Stimulated activated memory B cell treated with anti-CD40 and anti-IgM and Interleukin-4, amounts not matched to agents 10 μg/mL and 1 μg/mL and 100 μg/mL, for 72 hours (primary cell): ENCODE data around the gene CTRB1.

Source experiments
- ATAC-seq: fragments of 150-1000 bp; cut with Tn5 transposase; 2 replicates; pipeline ENCODE4 v1.10.0; 2021
- H3K27ac Mint-ChIP-seq: one replicate; pipeline ENCODE4 v1.8.0; 2022; ENCODE audit warnings: mild to moderate bottlenecking, mixed read lengths
- H3K27me3 Mint-ChIP-seq: one replicate; pipeline ENCODE4 v1.8.0; 2022; ENCODE audit warnings: mixed read lengths
- H3K36me3 Mint-ChIP-seq: one replicate; pipeline ENCODE4 v1.8.0; 2022; ENCODE audit warnings: mixed read lengths
- H3K4me1 Mint-ChIP-seq: one replicate; pipeline ENCODE4 v1.8.0; 2022; ENCODE audit warnings: mixed read lengths
- H3K4me3 Mint-ChIP-seq: one replicate; pipeline ENCODE4 v1.8.0; 2022; ENCODE audit warnings: mild to moderate bottlenecking, moderate library complexity, mixed read lengths
- H3K9me3 Mint-ChIP-seq: one replicate; pipeline ENCODE4 v1.8.0; 2022; ENCODE audit warnings: mixed read lengths

Gene CTRB1

DNA sequence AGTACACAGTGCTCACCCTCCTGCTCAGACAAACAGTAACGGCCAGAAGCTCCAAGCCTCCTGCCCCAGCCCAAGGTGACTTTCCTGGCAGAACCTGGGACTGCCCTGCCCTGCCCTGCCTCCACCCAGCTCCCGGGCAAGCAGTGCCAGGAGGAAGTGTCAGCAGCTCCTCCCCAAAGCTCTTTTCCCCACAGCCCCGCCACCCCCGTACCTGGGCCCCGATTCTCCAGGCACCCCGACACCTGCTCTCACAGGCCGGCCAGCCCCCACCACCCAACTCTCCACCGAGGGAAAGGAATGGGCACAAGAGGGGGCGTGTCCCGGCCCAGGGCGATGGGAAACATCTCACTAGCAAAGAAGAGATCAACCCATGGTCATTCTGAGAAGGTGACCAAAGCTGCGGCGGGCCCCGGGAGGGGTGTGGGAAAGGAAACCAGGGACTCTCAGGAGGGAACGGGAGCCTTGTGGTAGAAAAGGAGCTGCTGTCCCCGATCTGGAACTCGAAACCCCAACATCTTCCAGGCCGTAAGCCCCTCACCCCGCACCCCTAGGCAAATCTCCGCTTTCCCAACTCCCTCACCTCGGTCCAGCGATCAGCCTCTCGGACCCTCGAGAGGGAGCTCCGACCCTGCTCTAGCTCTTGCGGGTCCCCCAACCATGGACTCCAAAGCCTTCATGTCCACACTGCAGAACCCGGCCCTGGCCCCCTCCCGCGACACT, 31.5 kb downstream of the CTRB1 start:
- H3K4me3 Mint-ChIP-seq: peak overlapping the region; percentile 32
- no peak for ATAC-seq
- H3K36me3 Mint-ChIP-seq: no peaks in the 10 kb centered on the region
- H3K9me3 Mint-ChIP-seq: no peaks in the 10 kb centered on the region
- H3K27ac Mint-ChIP-seq: no peak overlapping the region
- H3K27me3 Mint-ChIP-seq: peaks cover 96% of the 10 kb centered on the region
- peaks cover 23% of the 10 kb centered on the region for H3K4me1 Mint-ChIP-seq

DNA sequence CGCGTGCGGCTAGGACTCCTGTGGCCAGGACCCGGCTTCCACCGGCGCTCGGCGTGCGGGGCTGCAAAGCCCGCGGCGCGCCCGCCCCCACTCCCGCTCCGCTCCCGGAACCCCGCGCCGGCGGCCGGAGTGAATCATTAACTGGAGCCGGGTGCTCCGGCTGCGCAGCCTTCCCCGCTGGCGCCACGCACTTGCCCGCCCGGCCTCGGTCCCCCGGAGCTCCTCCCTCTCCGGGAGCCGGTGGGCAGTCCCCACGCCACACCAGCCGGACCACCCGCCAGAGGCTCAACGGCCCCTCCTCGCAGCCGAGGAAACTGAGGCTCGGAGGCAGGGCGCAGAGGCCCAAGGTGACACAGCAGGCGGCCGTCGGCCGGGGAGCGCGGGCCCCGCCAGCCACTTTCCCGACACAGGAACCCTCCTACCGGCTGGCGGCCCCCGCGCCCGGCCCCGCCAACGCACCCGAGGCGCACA, 32.1 kb downstream of the CTRB1 start:
- H3K9me3 Mint-ChIP-seq: no peaks in the 10 kb centered on the region
- H3K27ac Mint-ChIP-seq: no peak overlapping the region
- ATAC-seq: no peak
- H3K27me3 Mint-ChIP-seq: peaks cover 96% of the 10 kb centered on the region
- no peaks in the 10 kb centered on the region for H3K36me3 Mint-ChIP-seq
- no peak overlapping the region for H3K4me3 Mint-ChIP-seq
- peaks cover 23% of the 10 kb centered on the region for H3K4me1 Mint-ChIP-seq

DNA sequence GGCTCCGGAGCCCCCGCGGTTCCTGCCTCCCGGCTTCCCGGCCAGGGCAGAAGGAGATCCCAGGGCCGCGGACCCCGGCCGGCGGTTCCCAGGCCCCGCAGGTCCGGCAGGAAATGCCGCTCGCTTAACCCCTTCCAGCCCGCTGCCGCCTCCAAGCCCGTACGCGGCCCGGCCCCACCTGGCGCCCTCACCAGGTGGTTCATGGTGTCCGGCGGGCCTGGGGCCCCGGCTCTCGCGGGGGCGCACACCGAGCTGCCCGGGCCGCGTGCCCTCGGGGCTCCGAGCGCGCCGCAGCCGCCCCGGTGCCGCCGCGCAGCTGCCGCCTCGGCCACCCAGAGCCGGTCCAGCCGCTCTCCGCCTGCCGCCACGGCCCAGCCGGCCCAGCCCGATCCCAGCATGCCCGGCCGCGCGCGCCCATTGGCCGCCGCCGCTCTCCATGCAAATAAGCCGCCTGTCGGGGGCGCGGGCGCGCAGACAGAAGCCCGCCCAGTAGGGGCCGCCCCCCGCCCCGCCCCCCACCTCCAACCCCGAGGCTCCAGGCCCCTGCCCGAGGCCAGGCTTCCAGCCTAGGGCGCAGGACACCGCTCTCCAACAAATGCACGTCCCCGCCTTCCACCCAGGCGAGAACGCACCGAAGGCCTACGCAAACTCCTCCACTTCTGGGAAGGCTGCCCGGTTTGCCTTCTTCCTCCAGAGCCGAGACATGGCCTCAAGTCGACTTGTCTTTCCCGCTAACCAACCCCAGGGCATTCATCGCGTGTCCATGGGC, 32.7 kb downstream of the CTRB1 start, which contains the start of gene BCAR1:
Gene BCAR1, minus strand, starts transcription at position 345 of the 769 bp plus-strand sequence. Its CDS starts 142 bp downstream, at position 203.
- H3K9me3 Mint-ChIP-seq: no peaks in the 10 kb centered on the region
- H3K27me3 Mint-ChIP-seq: peaks cover 95% of the 10 kb centered on the region
- peaks cover 23% of the 10 kb centered on the region for H3K4me1 Mint-ChIP-seq
- peak within 1 kb of the TSS; percentile 76 for H3K4me3 Mint-ChIP-seq
- H3K36me3 Mint-ChIP-seq: no peaks in the 10 kb centered on the region
- no peak within 1 kb of the TSS for H3K27ac Mint-ChIP-seq
- peak; percentile 5 for ATAC-seq

DNA sequence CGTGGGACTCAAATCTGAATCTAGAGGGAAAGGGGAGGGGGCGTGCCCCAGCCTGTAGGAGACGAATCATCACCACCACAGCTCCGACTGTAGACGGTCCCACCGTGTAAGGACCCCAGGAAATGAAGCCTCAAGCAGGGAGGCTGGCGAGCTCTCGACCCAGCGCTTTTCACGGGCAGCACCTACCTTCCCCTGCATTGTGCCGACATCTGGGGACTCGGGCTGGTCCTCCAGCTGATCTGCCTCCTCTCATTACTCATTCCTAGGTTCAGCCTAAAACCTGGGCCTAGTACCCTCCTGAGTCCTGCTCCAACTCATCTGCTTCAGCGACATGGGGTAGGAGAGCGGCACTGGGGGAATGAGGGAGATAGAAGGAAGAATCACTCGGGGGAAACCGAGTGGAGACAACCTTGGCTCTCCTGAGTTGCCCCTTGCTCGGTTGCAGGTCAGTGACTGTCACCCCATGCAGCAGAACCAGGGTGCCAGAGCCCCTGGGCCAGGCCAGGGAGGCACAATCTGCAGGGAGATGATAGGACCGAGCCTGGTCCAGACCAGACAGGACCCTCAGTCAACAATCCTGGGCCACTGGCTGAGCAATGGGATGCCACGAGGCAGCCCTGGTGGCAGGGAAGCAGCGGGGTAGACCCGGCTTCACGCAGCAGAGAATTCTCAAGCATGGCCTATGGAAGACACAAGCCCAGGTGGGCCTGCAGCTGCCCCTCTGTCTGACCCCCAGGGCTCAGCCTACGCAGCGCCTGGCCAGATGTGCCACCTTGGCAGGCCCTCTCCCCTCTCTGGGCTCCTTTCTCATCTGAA, 33.5 kb downstream of the CTRB1 start:
- no peak for ATAC-seq
- Mint-ChIP-seq H3K9me3 (no peaks in the 10 kb centered on the region), H3K4me3 (peak overlapping the region; percentile 76), H3K4me1 (peaks cover 23% of the 10 kb centered on the region), H3K27me3 (peaks cover 95% of the 10 kb centered on the region), H3K27ac (no peak overlapping the region), H3K36me3 (no peaks in the 10 kb centered on the region)

DNA sequence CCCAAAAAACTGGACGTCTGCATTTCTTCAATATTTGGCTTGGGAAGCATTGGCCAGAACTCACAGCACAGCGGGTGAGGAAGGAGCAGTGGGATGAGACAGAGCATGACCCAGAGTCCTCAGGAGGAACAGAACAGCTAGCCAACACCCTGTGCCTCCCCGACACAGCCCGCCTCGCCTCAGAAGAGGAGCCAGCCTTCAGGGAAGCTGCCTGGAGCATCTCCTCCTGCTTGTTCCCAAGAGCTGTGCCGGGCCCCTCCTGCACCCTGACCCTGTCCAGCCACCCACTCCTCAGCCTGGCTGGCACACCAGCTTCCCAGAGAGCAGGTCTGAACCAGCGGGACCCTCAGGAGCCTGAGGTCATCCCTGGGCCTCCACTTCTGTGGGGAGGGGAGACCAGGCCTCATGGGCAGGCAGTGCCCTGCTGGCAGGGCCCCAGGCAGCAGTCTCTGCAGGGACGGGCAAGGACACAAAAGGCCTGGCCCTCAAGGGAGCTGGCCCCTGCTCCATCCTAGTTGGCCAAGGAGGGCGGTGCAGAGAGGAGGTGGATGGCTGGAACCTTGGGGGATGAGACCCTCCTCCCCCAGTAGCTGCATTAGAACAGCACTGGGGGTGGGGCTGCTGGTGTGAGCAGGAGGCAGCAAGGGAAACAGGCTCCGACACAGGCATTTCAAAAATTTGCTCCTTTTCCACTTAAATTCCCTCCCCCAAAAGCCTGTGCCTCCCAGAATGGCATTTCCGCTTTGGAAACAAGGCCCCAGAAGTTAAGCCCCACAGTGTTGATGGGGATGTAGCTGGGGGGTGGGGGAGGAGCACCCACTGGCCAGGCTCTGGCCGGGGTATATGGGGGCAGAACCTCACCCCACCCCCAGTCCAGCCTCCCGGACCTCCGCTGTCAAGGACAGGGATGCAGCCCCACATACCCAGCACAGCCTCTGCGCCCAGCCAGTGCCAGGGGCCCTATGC, 34.4 kb downstream of the CTRB1 start:
- H3K27ac Mint-ChIP-seq: no peak overlapping the region
- peaks cover 23% of the 10 kb centered on the region for H3K4me1 Mint-ChIP-seq
- no peak for ATAC-seq
- H3K4me3 Mint-ChIP-seq: no peak overlapping the region
- H3K27me3 Mint-ChIP-seq: peaks cover 95% of the 10 kb centered on the region
- no peaks in the 10 kb centered on the region for H3K36me3 Mint-ChIP-seq
- no peaks in the 10 kb centered on the region for H3K9me3 Mint-ChIP-seq

DNA sequence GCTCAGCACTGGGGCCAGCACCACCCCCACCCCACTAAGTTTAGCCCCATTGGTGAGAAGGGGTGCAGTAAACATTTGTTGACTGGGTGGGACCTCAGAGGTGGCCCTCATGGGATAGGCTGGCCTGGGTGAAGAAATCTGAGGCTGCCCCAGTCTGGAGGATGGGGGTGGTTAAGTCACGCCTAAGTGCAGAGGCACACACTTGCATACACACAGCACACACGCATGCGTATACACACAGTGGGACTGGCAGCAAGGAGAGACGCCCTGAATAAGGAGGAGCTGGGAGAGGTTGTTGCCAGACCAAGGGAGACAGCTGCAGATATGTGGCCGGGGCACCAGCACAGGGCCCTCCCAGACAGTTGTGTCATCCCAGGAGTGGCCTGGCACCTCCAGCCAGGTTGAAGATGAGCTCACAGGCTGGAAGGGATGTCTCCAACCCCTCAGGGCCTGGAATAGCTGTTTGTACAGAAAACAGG, 35.6 kb downstream of the CTRB1 start:
- H3K9me3 Mint-ChIP-seq: no peaks in the 10 kb centered on the region
- peaks cover 95% of the 10 kb centered on the region for H3K27me3 Mint-ChIP-seq
- no peak overlapping the region for H3K27ac Mint-ChIP-seq
- H3K4me3 Mint-ChIP-seq: no peak overlapping the region
- no peaks in the 10 kb centered on the region for H3K36me3 Mint-ChIP-seq
- H3K4me1 Mint-ChIP-seq: peaks cover 17% of the 10 kb centered on the region
- ATAC-seq: no peak

DNA sequence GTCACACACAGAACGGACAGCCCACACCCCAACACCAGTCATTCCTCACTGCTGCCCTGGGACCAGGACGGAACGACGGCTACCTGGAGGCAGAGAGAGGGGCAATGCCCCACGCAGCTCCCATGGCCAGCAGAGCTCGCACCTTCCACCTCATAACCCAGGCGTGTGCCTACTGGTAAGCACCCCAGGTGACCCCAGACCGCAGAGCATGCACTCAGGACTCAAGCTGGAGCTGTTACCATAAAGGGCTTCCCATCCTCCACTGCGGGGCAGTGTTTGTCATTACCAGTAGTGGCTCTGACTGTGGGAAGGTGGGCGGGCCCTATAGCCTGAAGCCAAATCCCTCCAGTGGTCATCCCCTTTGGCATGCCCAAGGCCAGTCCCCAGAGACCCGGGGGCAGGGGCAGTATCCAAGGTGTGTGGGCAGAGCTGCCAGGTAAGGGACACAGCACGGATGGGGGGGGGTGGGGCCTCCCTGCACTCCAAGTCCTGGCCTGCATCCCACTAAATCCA, 37.3 kb downstream of the CTRB1 start:
- Mint-ChIP-seq H3K36me3 (no peaks in the 10 kb centered on the region), H3K27ac (no peak overlapping the region), H3K4me3 (no peak overlapping the region), H3K9me3 (no peaks in the 10 kb centered on the region), H3K4me1 (peaks cover 8% of the 10 kb centered on the region), H3K27me3 (peaks cover 88% of the 10 kb centered on the region)
- ATAC-seq: no peak

DNA sequence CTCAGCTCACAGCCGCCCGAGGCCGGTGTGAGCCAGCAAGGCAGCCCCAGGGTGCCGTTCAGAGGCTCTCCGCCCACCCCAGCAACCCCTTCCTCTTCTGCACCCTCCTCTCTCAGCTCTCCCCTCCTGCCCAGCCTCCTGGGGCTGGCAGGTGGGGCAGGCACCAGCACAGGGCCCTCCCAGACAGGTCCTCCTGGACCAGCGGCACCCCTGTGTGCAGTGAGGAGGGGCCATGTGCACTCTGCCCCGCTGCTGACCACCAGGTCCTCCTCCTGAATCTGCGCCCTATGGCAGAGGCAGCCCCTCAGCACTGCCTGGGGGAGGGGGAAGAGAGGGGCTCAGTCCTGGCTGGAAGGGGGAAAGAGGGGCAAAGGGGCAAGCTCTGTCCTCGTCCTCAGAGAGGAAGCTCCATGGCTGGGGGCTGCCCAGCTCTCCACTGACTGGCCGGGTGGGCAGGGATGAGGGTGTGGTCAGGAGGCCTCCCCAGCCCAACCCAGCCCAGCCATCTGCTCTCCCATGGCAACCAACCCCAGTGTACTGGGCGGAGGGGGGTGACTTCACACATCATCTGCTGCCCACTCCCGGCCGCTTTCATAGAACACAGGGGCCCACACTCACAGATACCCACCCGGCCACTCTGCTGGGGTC, 38.0 kb downstream of the CTRB1 start:
- Mint-ChIP-seq H3K36me3 (no peaks in the 10 kb centered on the region), H3K9me3 (no peaks in the 10 kb centered on the region), H3K27me3 (peaks cover 91% of the 10 kb centered on the region), H3K27ac (no peak overlapping the region), H3K4me3 (no peak overlapping the region), H3K4me1 (peaks cover 5% of the 10 kb centered on the region)
- no peak for ATAC-seq

DNA sequence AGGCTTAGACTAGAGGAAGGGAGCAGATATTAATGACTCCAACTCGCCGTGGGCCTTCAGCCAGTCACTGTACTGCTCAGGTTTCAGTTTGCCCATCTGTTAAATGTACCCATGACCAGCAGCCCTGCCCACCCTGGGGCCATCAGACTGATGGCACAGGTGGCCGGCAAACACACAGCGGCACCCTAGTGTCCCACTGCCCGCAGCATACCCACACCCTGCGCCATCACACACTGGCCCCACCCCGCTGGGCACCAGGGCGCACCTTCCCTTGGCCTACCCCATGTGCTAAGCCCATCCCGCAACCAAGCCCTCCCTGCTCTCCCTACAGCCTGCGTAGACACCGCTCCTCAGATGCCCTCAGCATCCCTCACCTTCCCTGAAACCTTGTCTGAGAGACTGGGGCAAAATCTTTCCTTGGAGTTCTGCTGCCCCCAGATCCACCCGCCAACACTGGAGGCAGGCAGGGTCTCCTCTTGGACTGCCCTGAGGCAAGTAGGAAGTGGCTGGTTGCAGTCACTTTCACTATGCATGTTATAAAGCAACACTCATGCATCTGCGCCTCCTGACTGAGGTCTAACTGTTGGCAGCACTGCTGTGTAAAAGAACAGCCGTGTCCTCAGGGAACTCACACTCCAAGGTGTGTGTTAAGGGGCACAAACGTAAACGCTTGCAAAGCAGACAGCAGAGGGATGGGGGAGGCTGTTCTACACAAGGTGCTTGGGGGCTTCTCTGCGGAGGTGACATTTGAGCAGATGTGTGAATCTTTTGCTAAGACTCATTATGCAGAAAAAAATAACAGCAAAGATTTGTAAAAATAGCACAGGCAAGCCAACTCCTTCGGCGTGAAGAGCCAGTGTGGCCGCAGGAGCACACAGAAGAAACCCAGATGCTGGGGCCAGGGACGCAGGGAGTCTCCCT, 39.4 kb downstream of the CTRB1 start:
- no peak overlapping the region for H3K27ac Mint-ChIP-seq
- ATAC-seq: no peak
- no peaks in the 10 kb centered on the region for H3K9me3 Mint-ChIP-seq
- no peaks in the 10 kb centered on the region for H3K36me3 Mint-ChIP-seq
- no peaks in the 10 kb centered on the region for H3K4me1 Mint-ChIP-seq
- no peak overlapping the region for H3K4me3 Mint-ChIP-seq
- H3K27me3 Mint-ChIP-seq: peaks cover 91% of the 10 kb centered on the region

DNA sequence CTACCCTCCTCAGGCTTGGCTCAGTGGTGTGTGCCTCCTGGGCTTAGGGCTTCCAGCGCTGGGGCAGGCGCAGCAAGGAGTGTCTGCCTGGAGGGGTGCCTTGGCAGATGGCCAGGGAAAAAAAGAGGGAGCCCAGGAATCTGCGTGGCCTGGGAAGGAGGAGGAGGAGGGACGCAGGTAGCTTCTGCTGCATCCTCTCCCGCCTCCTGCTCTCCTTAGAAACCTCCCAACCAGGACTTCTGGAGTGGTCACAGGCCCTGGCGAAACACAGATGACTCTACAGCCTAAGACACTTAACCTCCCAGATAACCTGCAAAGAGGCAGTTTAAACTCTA, 40.0 kb downstream of the CTRB1 start:
- Mint-ChIP-seq H3K27ac (no peak overlapping the region), H3K4me3 (no peak overlapping the region), H3K27me3 (peaks cover 91% of the 10 kb centered on the region), H3K4me1 (peaks cover 3% of the 10 kb centered on the region), H3K9me3 (no peaks in the 10 kb centered on the region), H3K36me3 (no peaks in the 10 kb centered on the region)
- no peak for ATAC-seq

DNA sequence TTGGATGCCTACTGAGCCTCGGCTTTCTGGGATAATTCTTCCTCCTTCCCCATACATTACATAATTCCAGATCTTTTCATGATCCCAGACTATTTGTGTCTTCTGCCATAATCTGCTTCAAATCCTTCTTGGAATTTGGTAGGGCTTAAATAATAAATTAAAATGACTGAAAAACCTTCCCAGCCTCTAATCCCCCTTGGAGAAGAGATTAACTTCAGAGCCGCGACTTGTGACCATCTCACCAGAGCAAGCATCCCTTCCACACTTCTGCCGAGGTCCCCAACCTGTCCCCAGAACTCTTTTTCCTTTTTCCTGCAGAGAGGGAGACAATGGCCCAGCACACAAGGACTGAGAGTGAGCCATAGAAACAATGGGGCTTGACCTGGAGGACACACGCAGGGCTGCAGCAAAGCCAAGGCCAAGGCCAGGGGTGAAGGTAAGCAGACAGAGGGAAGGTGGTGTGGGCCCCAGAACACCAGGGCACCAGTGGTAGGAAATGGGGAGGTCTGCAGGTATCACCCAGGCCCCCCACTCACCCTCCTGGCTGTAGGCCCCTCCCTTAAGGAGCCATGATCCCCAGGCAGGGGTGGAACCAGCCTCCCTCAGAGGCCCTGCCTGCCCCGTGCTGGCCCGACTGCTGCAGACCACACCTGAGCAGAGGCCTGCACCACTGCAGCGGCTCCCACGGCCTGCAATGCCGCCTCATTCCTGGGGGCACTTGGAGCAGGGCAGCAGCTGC, 42.2 kb downstream of the CTRB1 start:
- no peak overlapping the region for H3K27ac Mint-ChIP-seq
- H3K27me3 Mint-ChIP-seq: peaks cover 86% of the 10 kb centered on the region
- H3K36me3 Mint-ChIP-seq: no peaks in the 10 kb centered on the region
- no peak overlapping the region for H3K4me3 Mint-ChIP-seq
- H3K9me3 Mint-ChIP-seq: no peaks in the 10 kb centered on the region
- peaks cover 17% of the 10 kb centered on the region for H3K4me1 Mint-ChIP-seq
- no peak for ATAC-seq

DNA sequence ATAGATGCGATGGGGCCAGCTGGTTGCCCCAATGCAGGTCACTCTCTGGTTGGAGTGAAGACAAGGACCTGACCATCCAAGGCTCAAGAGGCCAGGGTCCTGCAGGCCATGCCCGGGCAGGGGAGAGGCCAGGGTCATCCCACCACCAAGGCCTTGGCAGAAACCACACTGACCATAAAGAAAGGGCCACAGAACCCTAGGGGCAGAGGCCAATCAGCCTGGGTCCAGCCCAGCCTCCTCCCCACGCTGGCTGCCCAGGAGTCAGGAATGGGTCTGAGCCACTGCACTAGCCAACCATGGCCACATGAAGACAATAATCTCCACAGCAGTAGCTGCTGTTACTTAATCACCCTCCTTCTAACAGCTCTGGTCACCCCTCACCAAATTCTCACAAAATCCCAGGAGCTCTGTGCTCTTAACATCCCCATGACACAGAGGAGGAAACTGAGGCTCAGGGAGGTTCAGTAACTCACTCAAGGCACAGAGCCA, 42.8 kb downstream of the CTRB1 start:
- no peak for ATAC-seq
- Mint-ChIP-seq H3K27me3 (peaks cover 86% of the 10 kb centered on the region), H3K4me3 (no peak overlapping the region)

More for the DNA sequence above, 42.8 kb downstream of the CTRB1 start:
- H3K4me1 Mint-ChIP-seq: peaks cover 23% of the 10 kb centered on the region
- H3K36me3 Mint-ChIP-seq: no peaks in the 10 kb centered on the region
- no peaks in the 10 kb centered on the region for H3K9me3 Mint-ChIP-seq
- H3K27ac Mint-ChIP-seq: no peak overlapping the region
